Measurements from ENCODE around the gene LSM11.

LSM11 gene

GRCh38 chr5:157732596-157733262 is 10.8 kb upstream of the LSM11 start:
- no peak for DNase-seq (ENCODE audit: low read depth in 2 of 2)

GRCh38 chr5:157734436-157734835 is 9.1 kb upstream of the LSM11 start:
- DNase-seq (ENCODE audit: low read depth in 2 of 2): no peak

- no peak for DNase-seq (ENCODE audit: low read depth in 2 of 2)
Observed at GRCh38 chr5:157735991-157736390, 7.5 kb upstream of the LSM11 start.

- DNase-seq (ENCODE audit: low read depth in 2 of 2): no peak
Observed at GRCh38 chr5:157739388-157740228, 3.9 kb upstream of the LSM11 start.

GRCh38 chr5:157740229-157740610 is 3.3 kb upstream of the LSM11 start:
- DNase-seq (ENCODE audit: low read depth in 2 of 2): no peak

GRCh38 chr5:157741131-157741530 is 2.4 kb upstream of the LSM11 start:
- no peak for DNase-seq (ENCODE audit: low read depth in 2 of 2)

GRCh38 chr5:157744051-157745011 is 819 bp downstream of the LSM11 start:
- DNase-seq (ENCODE audit: low read depth in 2 of 2): no peak

GRCh38 chr5:157745041-157745456 is 1.5 kb downstream of the LSM11 start:
- DNase-seq (ENCODE audit: low read depth in 2 of 2): no peak

- DNase-seq (ENCODE audit: low read depth in 2 of 2): no peak
Observed at GRCh38 chr5:157747173-157747740, 3.7 kb downstream of the LSM11 start.

GRCh38 chr5:157747766-157748700 is 4.5 kb downstream of the LSM11 start:
- DNase-seq (ENCODE audit: low read depth in 2 of 2): no peak

- no peak for DNase-seq (ENCODE audit: low read depth in 2 of 2)
Observed at GRCh38 chr5:157748760-157749461, 5.4 kb downstream of the LSM11 start.

GRCh38 chr5:157749462-157749799 is 5.9 kb downstream of the LSM11 start:
- no peak for DNase-seq (ENCODE audit: low read depth in 2 of 2)

GRCh38 chr5:157750320-157750719 is 6.8 kb downstream of the LSM11 start:
- no peak for DNase-seq (ENCODE audit: low read depth in 2 of 2)

- DNase-seq (ENCODE audit: low read depth in 2 of 2): no peak
Observed at GRCh38 chr5:157756122-157756521, 12.6 kb downstream of the LSM11 start.

- DNase-seq (ENCODE audit: low read depth in 2 of 2): no peak
Observed at GRCh38 chr5:157758706-157759105, 15.2 kb downstream of the LSM11 start.

- DNase-seq (ENCODE audit: low read depth in 2 of 2): no peak
Observed at GRCh38 chr5:157761690-157762621, 18.4 kb downstream of the LSM11 start.

GRCh38 chr5:157764531-157764930 is 21.0 kb downstream of the LSM11 start:
- DNase-seq (ENCODE audit: low read depth in 2 of 2): no peak

- DNase-seq (ENCODE audit: low read depth in 2 of 2): no peak
Observed at GRCh38 chr5:157766442-157766841, 22.9 kb downstream of the LSM11 start.

GRCh38 chr5:157766902-157767301 is 23.4 kb downstream of the LSM11 start:
- DNase-seq (ENCODE audit: low read depth in 2 of 2): no peak

Data from stimulated activated CD4-positive, alpha-beta T cell treated with anti-CD3 and anti-CD28 coated beads, Interleukin-1b, Interleukin-23, amount 100 ng/mL, for 1 hour (primary cell).